ENCODE data around the gene CUL4A.

DNA sequence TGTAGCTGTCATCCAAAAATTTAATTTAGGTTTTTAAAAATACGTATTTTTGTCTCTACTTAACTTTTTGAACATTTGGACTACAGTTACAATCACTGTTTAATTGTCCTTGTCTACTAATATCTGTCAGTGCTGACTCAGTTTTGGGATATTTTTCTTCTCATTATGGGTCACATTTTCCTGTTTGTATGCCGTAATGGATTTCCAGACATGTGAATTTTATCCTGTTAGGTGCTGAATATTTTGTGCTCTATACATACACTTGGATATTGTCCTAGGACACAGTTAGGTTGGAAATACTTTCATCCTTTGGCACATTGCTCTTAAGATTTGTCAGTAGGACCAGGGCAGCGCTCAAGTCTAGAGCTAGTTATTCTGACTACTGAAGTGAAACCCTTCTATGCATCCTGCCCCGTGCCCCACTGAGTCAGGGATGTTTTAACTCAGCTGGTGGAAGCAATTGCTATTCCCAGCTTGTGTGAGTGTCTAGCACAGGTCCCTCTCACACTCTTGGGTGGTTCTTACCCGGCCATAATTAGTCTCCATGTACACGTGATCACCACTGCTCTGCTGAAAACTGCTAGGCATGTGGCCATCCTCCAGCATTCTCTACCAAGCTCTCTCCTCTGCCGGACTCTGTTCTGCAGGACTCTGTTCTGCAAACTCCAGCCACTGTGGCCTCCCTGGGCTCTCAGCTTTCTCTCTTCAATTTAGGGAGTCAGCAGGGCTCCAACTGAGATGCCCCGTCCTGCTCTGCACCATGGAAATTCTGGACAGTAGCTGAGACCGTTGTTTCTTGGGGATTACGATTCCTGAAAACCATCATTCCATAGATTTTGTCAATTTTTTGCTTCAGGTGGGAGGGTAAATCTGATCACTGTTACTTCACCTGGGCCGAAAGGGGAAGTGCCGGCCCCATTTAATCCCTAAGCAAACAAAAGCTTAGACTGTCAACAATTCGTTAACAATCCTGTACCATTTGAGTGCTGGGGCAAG, 39.8 kb upstream of the CUL4A start:
- TF ChIP-seq, protein P1, sequence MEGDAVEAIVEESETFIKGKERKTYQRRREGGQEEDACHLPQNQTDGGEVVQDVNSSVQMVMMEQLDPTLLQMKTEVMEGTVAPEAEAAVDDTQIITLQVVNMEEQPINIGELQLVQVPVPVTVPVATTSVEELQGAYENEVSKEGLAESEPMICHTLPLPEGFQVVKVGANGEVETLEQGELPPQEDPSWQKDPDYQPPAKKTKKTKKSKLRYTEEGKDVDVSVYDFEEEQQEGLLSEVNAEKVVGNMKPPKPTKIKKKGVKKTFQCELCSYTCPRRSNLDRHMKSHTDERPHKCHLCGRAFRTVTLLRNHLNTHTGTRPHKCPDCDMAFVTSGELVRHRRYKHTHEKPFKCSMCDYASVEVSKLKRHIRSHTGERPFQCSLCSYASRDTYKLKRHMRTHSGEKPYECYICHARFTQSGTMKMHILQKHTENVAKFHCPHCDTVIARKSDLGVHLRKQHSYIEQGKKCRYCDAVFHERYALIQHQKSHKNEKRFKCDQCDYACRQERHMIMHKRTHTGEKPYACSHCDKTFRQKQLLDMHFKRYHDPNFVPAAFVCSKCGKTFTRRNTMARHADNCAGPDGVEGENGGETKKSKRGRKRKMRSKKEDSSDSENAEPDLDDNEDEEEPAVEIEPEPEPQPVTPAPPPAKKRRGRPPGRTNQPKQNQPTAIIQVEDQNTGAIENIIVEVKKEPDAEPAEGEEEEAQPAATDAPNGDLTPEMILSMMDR (IDR thresholded peaks at IDR 0.05): no peak
- no peak for TF ChIP-seq POLR2A (IDR thresholded peaks at IDR 0.05)
